ENCODE results near the gene DSC2.
"Not testable (repeated sequence)": the region's sequence is repeated elsewhere in the genome, so short reads cannot be mapped to it uniquely, and the experiment has no call there.

The DSC2 gene

DNA sequence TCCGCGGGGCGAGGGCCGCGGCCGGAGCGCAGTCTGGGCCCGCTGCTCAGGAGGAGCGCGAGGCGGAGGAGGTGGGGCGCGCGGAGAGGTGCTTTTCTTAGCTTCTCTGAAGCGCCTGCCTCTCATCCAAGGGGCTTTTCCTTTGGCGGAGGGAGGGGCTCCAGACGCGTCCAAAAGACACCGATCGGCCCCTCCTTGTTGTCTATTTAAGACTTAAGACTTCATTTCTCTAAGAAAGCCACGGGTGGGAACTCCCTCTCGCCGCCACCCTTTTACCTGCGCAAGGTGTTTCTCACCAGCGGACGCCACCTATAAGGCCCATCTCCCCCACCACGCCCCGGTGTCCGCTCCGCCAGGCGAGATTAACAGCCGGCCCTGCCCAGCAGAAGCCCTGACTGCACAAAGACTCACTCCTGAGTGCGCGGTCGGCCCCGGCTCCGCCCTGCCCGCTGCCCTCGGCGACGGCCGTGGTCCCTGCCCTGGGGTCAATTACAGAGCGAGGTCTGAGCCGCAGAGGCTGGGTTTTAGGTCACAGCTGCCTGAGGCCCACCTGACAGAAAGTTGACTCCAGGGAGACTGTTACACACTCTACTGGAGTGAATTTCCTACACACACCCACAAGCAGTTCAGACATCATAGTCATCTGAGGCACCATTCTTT is at the start of gene DSC2:
DSC2 (minus strand) TSS at position 397 of the 660 bp plus-strand sequence. CDS start 450 bp downstream, outside the sequence.
- no peak for DNase-seq

DNA sequence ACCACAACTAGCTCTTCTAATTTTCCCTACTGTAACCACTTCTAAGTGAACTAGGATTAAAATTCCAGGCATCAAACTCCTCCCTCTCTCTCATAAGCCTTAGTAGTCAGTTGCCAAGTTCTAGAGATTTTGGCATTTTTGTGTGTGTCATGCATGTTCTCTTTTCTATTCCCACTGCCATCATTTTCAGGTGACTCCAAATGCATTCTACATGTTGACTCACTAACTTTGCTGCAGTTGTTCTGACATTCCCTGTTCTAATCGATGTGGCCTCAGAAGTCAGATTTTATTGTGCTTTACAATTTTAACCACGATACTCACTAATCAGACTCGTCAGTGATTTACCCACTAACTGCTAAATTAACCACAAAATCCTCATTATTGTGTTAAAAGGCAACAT is 47.1 kb upstream of the DSC2 start:
- DNase-seq: no peak

DNA sequence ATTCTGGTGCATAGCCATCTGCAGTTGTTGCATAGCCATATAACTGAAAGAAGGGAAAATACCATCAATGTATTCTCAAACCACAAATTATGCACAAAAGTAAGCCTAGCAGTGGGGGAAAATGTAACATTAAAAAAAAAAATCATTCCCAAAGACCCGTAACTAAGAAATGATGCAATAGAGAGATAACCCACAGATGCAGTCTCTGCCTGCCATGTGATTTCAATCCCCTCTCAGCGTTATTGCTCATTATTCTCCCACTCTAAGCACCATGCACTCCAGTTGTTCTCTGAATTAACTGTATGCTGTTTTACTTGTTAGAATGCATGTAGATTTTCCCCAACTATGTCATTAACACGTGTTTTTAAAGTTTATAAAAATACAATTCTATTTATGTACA is 46.4 kb upstream of the DSC2 start:
- DNase-seq: no peak

DNA sequence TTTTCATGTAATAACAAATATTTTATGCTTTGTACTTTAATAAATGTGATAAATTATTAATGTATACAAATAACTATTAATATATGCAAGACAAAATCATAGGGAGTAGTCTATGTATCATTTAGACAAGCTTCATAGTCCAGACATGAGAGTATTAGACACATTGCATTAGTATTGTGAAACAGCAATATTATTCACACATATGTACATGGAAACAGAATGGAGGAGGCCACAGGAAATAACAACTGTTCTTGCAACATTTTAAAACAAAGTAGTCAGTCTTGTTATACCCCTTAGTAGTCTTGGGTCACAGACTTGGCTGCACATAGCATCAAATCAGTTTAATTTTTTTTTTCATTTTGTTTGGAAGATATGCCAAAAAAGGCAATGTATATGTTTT is 44.6 kb upstream of the DSC2 start:
- DNase-seq: no peak

DNA sequence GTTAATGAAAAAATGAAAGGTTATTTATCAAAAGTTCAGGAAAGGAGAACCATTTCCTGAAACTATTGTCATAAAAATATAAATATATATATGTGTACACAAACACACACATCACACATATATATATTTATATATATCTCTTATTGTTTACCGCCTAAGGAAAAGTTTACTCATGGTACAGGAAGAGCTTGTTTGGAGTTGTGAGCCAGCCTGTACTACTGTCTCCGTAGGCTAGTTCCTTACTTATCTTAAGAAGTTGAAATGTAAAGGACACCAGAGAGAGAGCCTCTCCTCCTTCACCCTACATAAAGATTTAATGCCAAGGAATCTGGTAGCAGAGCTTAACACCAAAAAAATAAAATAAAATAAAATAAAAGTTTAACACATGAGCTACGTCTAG is 40.8 kb upstream of the DSC2 start:
- DNase-seq: no peak

DNA sequence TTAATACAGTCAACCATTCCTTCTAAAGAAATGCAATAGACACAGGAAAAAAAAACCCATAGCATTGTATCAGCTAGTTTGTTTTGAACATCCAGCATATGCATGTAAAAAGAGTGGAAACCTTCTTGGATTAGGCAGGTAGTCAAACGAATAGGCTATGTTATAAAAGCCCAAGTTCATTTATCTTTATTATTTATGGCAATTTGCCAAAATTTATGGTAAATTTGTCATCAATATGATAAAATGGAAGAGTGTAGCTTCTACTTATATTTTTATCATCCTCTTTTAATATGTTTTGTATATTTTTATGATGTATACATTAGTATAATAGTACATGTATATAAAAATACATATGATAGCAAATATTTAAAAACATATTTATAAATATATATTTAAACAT is 36.5 kb upstream of the DSC2 start:
- DNase-seq: no peak

DNA sequence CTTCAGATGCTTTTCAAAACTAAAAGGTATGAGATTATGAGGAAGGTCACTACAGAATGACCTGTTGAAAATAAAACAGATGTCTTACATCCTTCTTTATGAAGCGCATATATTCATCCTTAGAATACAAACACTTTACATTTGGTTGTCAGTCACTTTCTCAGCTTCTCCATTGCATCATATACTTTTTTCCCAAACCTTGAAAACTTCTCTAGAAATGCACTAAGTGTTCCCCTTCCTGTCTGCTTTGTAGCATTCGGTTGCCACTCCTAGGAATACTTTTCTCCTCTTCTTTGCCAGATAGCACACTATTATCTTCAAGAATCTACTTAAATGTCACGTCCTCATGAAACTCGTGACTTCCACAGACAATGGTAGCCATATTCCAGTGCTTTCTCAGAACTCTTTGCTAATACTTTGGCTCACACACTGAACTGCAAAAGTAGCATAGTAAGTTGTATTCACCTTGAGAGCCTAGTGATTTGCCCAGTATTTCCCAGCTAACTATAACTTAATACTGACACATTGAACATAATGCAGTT is 32.8 kb upstream of the DSC2 start:
- DNase-seq: no peak

DNA sequence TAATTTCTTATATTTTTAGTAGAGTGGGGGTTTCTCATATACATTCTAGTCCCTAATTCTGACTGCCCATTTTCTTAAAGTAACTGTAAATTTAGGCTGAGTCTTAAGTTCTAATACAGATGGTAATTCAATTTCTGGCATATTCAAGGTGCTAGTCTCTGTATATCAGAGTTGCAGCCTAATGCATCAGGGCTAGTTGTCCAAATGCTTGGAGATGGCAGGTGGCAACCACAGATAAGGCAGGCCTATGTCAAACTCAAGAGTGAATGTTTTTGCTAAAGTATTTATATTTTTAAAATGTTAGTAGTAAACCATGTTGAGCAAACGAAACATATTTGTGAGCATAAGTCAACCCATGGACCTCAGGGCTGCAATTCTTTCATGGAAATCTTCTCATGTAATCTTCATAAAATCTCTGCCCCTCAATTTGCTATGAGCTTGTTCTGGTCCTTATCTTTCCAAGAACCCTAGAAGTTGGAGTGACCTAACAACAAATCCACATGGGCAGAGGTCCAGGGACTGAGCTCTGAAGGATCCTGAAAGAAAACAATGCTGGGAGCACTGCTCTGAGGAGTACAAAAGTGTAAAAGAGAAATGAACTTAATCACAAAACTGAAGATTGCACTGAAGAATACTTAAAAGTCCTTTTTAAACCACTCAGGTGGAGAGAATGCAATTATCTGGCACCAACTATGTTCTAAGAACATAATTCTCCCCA is 27.3 kb upstream of the DSC2 start:
- no peak for DNase-seq

DNA sequence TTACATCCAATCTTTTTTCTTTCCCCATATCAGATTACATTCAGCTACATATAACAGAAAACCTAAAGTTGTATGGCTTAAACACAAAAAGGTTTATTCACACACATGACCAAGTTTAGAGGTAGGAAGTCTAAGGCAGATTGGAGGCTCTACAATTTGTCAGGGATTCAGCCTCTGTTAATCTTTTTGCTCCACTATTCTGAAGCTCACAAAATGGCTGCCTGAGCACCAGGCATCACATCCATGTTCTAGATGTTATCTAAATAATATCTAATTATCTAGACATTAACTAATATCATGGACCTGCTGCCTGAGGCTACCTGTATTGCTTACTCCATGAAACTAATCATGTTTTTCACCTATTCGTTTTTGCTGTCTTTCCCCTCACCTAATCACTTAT is 23.7 kb upstream of the DSC2 start:
- DNase-seq: no peak

DNA sequence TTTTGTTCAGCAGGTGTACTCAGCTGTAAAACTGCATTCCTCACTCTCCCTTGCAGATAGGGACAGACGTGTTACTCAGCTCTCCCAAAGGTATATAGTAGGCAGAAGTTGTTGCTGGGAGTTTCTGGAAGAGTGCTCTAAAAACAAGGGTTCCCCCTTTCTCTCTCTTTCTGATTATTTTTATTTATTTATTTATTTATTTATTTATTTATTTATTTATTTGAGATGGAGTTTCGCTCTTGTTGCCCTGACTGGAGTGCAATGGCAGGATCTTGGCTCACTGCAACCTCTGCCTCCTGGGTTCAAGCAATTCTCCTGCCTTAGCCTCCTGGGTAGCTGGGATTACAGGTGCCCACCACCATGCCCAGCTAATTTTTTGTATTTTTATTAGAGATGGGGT is 20.9 kb upstream of the DSC2 start:
- not testable (repeated sequence) for DNase-seq

DNA sequence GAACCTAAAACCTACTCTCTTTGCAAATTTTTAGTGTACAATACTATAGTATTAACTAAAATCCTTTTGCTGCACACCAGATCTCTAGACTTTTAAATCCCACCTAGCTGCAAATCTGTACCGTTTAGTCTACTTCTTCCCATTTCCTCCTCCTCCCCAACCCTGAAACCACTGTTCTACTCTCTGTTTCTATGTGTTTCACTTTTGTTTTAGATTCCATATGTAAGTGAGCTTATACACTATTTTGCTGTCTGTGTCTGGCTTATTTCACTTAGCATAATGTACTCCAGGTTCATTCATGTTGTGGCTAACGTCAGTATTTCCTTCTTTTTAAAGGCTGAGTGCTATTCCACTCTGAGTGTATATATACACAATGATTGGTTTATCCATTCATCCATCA is 18.4 kb upstream of the DSC2 start:
- no peak for DNase-seq

DNA sequence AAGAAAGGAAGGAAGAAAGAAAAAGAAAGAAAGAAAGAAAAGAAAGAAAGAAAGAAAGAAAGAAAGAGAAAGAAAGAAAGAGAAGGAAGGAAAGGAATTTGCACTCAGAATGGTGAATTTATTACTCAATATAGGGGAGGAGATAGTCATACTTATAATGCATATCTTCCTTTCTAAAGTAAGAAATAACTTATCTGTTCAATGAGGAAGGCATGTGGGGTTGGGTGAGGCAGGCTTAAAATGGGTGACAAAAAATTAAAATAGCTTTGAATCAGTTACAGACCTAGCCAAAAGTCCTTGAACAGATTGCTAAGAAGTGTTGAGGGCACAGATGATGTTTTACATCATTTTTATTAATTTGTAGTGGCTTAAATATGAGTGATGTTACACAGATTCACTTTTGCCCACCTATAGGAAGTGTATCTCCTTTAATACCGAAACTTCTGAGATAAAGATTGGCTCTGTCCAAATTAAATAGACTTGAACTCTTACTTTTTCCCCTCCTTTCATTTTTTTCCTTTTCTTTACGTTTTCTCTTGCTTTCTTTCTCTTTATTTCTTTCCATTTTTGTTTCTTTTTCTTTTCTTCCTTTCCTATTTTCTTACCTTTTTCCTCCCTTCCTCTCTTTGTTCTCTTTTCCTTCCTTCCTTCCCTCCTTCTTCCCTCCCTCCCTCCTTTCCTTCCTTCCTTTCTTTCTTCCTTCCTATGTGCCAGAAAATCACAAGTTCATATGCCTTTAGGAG is 14.8 kb upstream of the DSC2 start:
- DNase-seq: no peak

DNA sequence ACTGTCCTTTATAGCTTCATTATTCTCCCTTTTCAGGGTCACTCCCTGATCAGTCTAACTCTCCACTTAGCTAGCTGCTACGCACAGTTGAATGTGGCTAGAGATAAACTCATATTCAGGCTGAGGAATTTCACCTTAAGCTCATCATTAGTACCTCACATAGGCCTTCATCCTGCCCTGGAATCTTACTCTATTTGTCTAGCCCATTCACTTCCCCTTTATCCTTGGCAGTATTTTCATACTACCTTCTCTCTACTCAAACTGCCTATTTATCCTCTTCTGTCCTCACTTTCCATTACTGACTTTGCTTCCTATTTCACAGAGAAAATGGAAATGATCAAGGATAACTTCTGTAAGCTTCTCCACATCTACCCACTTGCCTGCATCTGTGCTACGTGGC is 10.6 kb upstream of the DSC2 start:
- no peak for DNase-seq

DNA sequence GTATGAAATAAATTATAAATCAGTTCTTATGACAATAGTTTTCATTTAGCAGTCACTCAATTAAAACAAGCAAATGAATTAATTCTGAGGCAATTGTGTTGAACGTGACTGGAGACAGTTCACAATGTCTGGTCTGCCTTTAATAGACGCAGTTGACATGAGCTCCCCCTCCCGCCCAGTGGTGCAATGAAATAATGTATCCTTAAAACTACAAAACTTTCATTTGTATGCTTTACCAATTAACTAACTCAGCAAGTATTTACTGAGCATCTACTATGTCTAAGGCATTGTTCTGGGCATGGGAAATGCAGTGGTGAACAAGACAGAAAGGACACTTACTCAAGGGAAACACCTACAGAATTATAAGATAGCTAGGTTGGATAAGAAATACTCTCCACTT is 3.5 kb upstream of the DSC2 start:
- no peak for DNase-seq

DNA sequence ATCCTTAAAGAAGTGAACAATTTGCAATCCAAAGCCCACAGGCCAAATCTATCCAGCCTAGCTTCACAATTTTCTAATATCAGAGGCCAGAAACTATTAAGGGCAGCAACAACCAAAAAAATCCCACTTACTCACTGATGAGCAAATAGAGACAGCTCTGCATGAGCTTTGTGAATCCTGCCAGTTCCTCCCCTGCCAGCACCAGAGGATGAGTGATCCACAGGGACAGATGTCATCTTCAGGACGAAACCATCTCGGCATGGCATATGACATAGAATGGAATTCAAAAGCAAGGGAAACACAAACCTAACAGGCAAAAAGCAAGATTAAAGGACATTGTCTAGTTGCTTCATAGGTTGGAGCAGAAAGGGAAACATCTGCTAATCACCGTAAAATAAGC is 2.2 kb upstream of the DSC2 start:
- no peak for DNase-seq

DNA sequence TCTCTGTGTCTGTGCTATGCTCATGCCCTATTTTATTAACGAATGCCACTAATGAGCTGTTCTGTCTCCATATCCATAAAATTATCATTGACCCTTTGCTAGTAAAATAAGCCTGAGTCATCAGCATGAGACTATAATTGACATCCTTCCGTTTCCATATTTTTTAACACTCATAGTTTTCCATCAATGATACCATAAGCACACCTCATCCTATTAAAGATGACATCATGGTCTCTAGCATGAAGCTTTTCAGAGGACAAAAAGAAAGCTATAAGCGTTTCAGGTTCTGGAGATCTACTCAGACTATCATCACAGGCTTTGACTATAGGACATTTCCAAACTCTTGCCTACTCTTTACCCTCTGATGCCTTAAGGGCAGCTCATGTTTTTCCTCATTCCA is 1.2 kb upstream of the DSC2 start:
- no peak for DNase-seq

DNA sequence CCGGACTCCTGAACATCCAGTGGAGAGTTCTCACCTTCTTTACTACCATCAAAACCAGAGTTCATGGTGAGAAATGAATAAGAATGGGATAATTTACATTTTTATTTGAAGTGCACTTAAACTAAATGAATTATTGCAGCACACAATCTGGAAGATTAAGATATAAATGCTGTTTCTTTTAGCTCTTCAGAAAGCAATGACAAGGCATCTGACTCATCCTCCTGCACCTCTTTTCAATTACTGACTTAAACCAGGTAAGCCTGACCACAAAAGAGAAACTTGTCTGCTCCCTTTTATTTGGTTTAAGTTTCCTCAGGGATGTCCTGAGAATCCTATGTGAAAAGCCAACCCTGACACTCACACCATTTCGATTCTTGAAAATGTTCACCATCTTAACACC is 720 bp upstream of the DSC2 start:
- DNase-seq: no peak

DNA sequence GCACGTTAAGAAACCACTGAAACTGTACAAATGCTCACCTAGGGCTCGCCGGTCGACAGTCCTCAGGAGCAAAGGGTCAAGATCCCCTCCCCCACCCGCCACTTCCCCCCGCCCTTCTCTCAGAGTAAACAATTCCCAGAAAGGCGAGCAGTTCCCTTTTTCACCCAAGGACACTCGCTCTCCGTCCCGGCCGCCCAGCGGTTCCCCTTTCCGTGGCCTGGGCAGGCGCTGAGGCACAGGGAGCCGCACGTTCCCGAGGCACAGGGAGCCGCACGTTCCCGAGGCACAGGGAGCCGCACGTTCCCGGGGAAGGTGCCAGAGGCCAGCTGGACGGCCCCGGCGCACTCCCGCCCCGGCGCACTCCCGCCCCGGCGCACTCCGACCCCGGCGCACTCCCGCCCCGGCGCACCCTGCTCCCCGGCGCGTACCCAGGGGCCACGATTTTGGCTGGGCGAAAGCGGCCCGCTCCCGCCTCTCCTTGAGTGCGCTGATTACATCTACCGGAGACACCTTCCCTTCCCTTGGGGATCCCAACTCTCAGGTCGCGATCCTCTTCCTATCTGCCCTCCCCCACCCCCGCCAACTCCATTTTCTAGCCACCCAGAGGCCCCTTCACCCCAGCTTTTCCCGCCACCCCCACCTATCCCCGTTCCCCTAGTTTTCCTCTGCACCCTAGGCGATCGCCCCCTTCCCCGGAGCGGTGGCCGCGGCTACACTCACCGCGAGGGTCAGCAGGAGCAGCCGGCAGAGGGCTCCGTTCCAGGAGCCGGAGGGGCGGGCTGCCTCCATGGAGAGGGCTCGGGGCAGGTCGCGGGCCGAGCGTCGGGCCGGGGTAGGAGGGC is 817 bp downstream of the DSC2 start:
- DNase-seq: no peak

DNA sequence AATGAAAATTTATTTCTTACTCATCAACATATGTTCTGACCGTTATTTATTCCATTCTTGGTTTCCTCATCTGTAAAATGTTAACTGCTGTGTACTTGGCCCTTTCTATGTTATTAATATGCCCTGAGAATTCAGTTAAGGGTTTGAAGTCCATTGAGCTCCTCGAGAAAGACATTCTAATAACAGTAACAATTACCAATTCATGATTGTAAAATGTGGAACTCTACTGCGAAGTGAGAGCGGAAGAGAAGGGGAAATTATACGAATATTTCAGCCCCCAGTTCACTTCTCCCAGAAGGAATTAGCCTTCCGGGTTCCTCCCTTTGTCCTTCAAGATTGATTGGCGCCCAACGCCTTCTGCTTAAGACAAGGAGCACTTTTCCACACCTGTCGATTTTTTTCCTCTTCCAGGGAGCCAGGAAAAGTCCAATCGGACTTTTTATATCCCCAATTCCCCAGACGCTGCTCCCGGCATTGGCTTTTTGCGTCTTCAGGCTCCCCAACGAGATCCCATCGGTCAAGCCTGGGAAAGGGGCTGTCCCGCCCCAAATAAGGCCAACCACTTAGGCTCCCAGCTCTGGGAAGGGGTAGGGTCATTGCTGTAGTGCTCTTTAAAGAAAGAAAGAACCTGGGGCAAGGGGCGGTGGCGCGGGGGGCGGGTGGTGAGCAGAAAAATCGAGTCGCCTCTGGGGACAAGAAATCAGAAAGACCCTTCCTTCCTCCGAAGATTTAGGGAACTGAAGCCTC is 1.6 kb downstream of the DSC2 start:
- DNase-seq: no peak

DNA sequence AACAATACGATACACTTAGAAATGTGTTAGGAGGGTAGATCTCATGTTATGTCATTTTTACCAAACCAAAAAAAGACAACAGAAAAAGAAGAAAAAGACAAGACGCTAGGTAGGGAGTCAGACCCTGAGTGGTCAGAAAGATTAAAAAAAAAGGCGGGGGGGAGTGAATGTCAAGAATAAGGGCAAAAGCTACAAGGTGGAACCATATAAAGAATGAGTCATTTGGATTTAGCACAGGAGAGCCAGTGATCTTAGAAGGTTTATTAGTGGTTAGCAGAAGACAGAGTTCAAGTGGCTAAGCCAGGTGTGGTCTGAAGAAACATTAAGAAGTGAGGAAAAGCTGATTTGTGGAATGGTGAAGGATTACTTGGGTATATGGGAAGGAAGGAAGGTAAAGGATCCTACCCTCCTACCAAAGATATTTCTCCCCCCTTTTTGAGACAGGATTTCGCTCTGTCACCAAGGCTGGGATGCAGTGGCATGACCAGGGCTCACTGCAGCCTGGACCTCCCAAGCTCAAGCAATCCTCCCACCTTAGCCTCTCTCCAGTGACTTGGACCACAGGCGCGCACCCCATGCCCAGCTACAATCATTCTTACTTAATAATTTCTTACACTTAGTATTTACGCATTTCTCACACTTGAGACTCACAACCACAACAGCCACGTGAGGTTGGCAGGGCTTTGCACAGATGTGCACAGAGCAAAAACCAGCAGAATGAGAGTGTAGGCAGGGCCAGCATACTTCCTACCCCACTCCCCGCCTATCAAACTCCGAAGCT is 2.6 kb downstream of the DSC2 start:
- DNase-seq: no peak

DNA sequence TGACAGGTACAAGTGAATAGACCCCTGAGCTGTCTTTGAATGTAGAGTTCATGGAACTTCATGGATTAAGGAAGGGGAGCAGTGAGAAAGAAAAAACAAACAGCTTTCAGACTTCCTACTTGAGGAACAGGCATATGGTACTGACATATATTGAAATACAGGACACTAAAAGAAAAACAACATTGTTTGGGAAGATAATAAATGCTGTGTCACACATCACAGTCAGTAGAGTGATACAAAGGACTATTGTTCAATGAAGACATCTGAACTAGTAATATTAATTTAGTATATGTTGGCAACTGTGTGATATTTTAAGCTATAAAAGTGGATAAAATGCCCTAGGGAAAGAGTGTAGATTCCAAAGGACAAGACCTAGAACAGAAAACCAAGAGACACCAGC is 3.3 kb downstream of the DSC2 start:
- no peak for DNase-seq
